ENCODE results near the gene SERPINA9. TPM values are rescaled to one million over a fixed set of nuclear protein-coding genes. Genes with fewer than 3 reads are reported as not detected.

Gene SERPINA9
- total and polyA plus RNA-seq, 2 of the 8 experiments (the other 6 are each of a cell fraction or from before 2014, with no cell fraction given), result not detected

- FAIRE-seq, result no peak
- TF ChIP-seq FOSL1 (IDR thresholded peaks at IDR 0.05; ENCODE audit: insufficient read depth, low read depth, low read length) (no peak), ATF2 (IDR thresholded peaks at IDR 0.05; ENCODE audit: low read length) (no peak), KDM4A (IDR thresholded peaks at IDR 0.05; ENCODE audit: low read depth, low read length, severe bottlenecking) (no peak), NRF1 (IDR thresholded peaks at IDR 0.05; ENCODE audit: low read depth, low read length) (no peak), SIRT6 (IDR thresholded peaks at IDR 0.05; ENCODE audit: low read length) (no peak), BRCA1 (IDR thresholded peaks at IDR 0.05; ENCODE audit: low read depth, low read length) (no peak), SIX5 (IDR thresholded peaks at IDR 0.05; ENCODE audit: low read depth, low read length) (no peak), JUND (IDR thresholded peaks at IDR 0.05; ENCODE audit: low read length) (no peak), TCF12 (IDR thresholded peaks at IDR 0.05; ENCODE audit: low read depth, low read length) (no peak), TAF1 (IDR thresholded peaks at IDR 0.05; ENCODE audit: low read depth, low read length) (no peak), HDAC6 (IDR thresholded peaks at IDR 0.05; ENCODE audit: low read depth, low read length) (no peak), BACH1 (IDR thresholded peaks at IDR 0.05; ENCODE audit: low read length) (no peak), KDM1A (IDR thresholded peaks at IDR 0.05; ENCODE audit: borderline replicate concordance, low read length) (no peak), EP300 (IDR thresholded peaks at IDR 0.05; ENCODE audit: borderline replicate concordance in 1 of 2, low read depth in 2 of 2, low read length in 2 of 2) (no peak)
Measured at GRCh38 chr14:94424371-94424770, 51.6 kb downstream of the SERPINA9 start.

More at GRCh38 chr14:94424371-94424770, 51.6 kb downstream of the SERPINA9 start:
- no peak overlapping the region for H3K56ac ChIP-seq (replicated peaks; ENCODE audit: insufficient read length, low read depth, low read length)
- no peak overlapping the region for H2BK5ac ChIP-seq (ENCODE audit: low read depth, low read length)
- H3K4me3 ChIP-seq (ENCODE audit: extremely low read depth in 1 of 4, insufficient read depth in 2 of 4, low read depth in 3 of 4, low read length in 4 of 4), result no peak overlapping the region
- no peak overlapping the region for H2BK120ac ChIP-seq (replicated peaks; ENCODE audit: low read depth, low read length)
- H3K23me2 ChIP-seq (ENCODE audit: low read depth, low read length), result no peaks in the 10 kb centered on the region
- no peaks in the 10 kb centered on the region for H3K79me2 ChIP-seq (ENCODE audit: control insufficient read depth in 1 of 2, insufficient read depth in 2 of 2, low read length in 2 of 2)
- H3K79me1 ChIP-seq (ENCODE audit: low read depth, low read length), result no peaks in the 10 kb centered on the region
- no peak overlapping the region for H3K4ac ChIP-seq (replicated peaks; ENCODE audit: insufficient read length, low read depth, low read length)
- H3K4me2 ChIP-seq (ENCODE audit: insufficient read depth in 1 of 2, low read depth in 2 of 2, low read length in 2 of 2), result no peak overlapping the region
- no peak for DNase-seq (ENCODE audit: low read depth in 1 of 2, low spot score in 2 of 2)
- H2BK20ac ChIP-seq (ENCODE audit: low read length), result no peak overlapping the region
- 0 out of 7 replicates have a peak, but pooled peaks cover 0 to 2% (median 0%) of the 10 kb centered on the region in 4 experiments for H3K4me1 ChIP-seq (replicated peaks in 1 of 4; ENCODE audit: control insufficient read depth in 3 of 4, insufficient read depth in 4 of 4, low read length in 3 of 4)
- H3K27ac ChIP-seq (ENCODE audit: low read depth, low read length), result no peak overlapping the region
- H4K8ac ChIP-seq (ENCODE audit: extremely low read depth, insufficient read depth, low read length), result no peak overlapping the region; the same call in 1 of the 2 replicates
- WGBS, 2 experiments (ENCODE audit: extremely low coverage in 1 of 2, insufficient coverage in 1 of 2, insufficient read length in 1 of 2, insufficient replicate concordance in 2 of 2, low coverage in 1 of 2, low lambda C conversion rate in 2 of 2, missing lambda C conversion rate in 1 of 2), result 94% methylated on average over 3 of the region's 3 CpGs; no CpG with 5 or more reads in 1 of the 2 experiments
- H4K20me1 ChIP-seq (replicated peaks in 1 of 2; ENCODE audit: control insufficient read depth in 1 of 2, insufficient read depth in 2 of 2, low read length in 2 of 2), result no peaks in the 10 kb centered on the region
- H2AK5ac ChIP-seq (ENCODE audit: low read depth, low read length), result no peak overlapping the region
- POLR2A ChIA-PET (ENCODE audit: partially characterized antibody), result no interaction called here
- no peak overlapping the region for H3K9ac ChIP-seq (replicated peaks in 1 of 4; ENCODE audit: extremely low read depth in 1 of 4, low read depth in 3 of 4, low read length in 3 of 4)
- no peak overlapping the region for H2BK12ac ChIP-seq (ENCODE audit: low read depth, low read length)
- no peaks in the 10 kb centered on the region for H3K27me3 ChIP-seq (replicated peaks in 1 of 4; ENCODE audit: control insufficient read depth in 3 of 4, extremely low read depth in 1 of 4, insufficient read depth in 3 of 4, low read length in 3 of 4)
- H4K5ac ChIP-seq (ENCODE audit: insufficient read length, low read depth, low read length), result no peak overlapping the region
- no peak overlapping the region for H3K14ac ChIP-seq (ENCODE audit: insufficient read length)
- H3K18ac ChIP-seq (ENCODE audit: extremely low read depth, low read length), result no peak overlapping the region
- peak overlapping the region; percentile 7 for H4K91ac ChIP-seq (replicated peaks; ENCODE audit: insufficient read length, low read length)
- no peaks in the 10 kb centered on the region for H3K36me3 ChIP-seq (ENCODE audit: control insufficient read depth in 2 of 4, insufficient read depth in 4 of 4, low read length in 3 of 4)
- no peaks in the 10 kb centered on the region for H3K9me3 ChIP-seq (ENCODE audit: insufficient read depth in 2 of 2, low read depth in 1 of 2, low read length in 1 of 2)
- no peak overlapping the region for H3K23ac ChIP-seq (ENCODE audit: insufficient read length)
- H2BK15ac ChIP-seq (ENCODE audit: low read length), result no peak overlapping the region
- CTCF ChIA-PET (ENCODE audit: partially characterized antibody), result interaction anchor here (3.5 to 4.7 kb wide), 2 partner anchors 62 to 125 kb away, joined by 24 to 25 read pairs; no protein-coding TSS in a partner anchor
- H2AFZ ChIP-seq (ENCODE audit: low read length), result 0 out of 2 replicates have a peak overlapping the region, but pooled peaks have one; percentile 50

Measured in H1 (cell line).